HCT116 (cell line): Measurements from ENCODE around the gene FHOD3. TPM values are rescaled to one million over a fixed set of nuclear protein-coding genes. Genes with fewer than 3 reads are reported as not detected.

ENCODE experiments used
- ATAC-seq: fragments of 200-7000 bp; cut with Tn5 transposase; 2 replicates; pipeline ENCODE4 v1.9.1; 2020; ENCODE audit warnings: mild to moderate bottlenecking, moderate library complexity
- BruUV-seq: library from RNA; stranded (reverse); fragments of 400-500 nt; replicated peaks from 2 replicates; lab custom pipeline; 2021; lab: Mats Ljungman, UMichigan
- CTCF ChIA-PET: fragments of 300-600 bp; sonication (Branson Sonifier 250); formaldehyde crosslinking; loops from one replicate; lab custom pipeline; 2021; ENCODE audit warnings: antibody characterized with exemption; lab: Charles Lee
- POLR2A ChIA-PET: fragments of 300-600, 350-600 bp; sonication (Branson Sonifier 250); formaldehyde crosslinking; loops from one replicate; lab custom pipeline; 2021; ENCODE audit warnings: antibody characterized with exemption; lab: Charles Lee
- RAD21 ChIA-PET, 2 experiments: fragments of 300-600 bp; sonication (Branson Sonifier 250); formaldehyde crosslinking; loops; one replicate each; lab custom pipeline; 2023; ENCODE audit warnings: low total read pairs in 2 of 2; ENCODE audit not compliant: uncharacterized antibody in 2 of 2, unreplicated experiment in 2 of 2, low non-redundant PET in 1 of 2; lab: Charles Lee
- DNase-seq: peaks from one replicate; pipeline ENCODE4 v3.0.0-alpha.2; 2010; ENCODE audit warnings: low read depth, low spot score
- H2AFZ ChIP-seq: fragments of 200-600 bp; shearing (Covaris generic), sonication (generic); 2 replicates; pipeline ENCODE4 v1.6.1; 2017; ENCODE audit warnings: low read depth, mixed run types, mixed read lengths, antibody characterized with exemption, low read length; ENCODE audit not compliant: poor library complexity, severe bottlenecking
- H3K27ac ChIP-seq: 2 replicates; pipeline ENCODE4 v1.5.1; 2012; ENCODE audit warnings: low read depth, low read length
- H3K27me3 ChIP-seq: fragments of 200-600 bp; sonication (generic); 2 replicates; pipeline ENCODE4 v1.6.1; 2016; ENCODE audit warnings: mixed run types, low read length, mixed read lengths; ENCODE audit not compliant: insufficient read depth
- H3K36me3 ChIP-seq, 2 experiments: fragments of 200-500 bp in 1 of 2; fragments of 200-600 bp in 1 of 2; sonication (Bioruptor generic) in 1 of 2; sonication (generic) in 1 of 2; 2 replicates each; pipeline versions ENCODE4 v1.5.1 to v1.6.1; 2014 to 2016; ENCODE audit warnings: low read length in 2 of 2, inconsistent platforms in 1 of 2, mixed read lengths in 1 of 2, mixed run types in 1 of 2; ENCODE audit not compliant: insufficient read depth in 2 of 2, control insufficient read depth in 1 of 2
- H3K4me1 ChIP-seq, 2 experiments: fragments of 200-600 bp in 1 of 2; sonication (generic) in 1 of 2; 2 replicates each; pipeline versions ENCODE4 v1.5.1 to v1.6.1; 2012 to 2017; ENCODE audit warnings: low read length in 2 of 2, inconsistent platforms in 1 of 2, mild to moderate bottlenecking in 1 of 2, mixed read lengths in 1 of 2, mixed run types in 1 of 2, moderate library complexity in 1 of 2; ENCODE audit not compliant: insufficient read depth in 2 of 2, control insufficient read depth in 1 of 2
- H3K4me2 ChIP-seq: fragments of 200-600 bp; sonication (generic); 2 replicates; pipeline ENCODE4 v1.6.1; 2017; ENCODE audit warnings: mixed run types, low read length, mixed read lengths
- H3K4me3 ChIP-seq, 2 experiments: fragments of 200-600 bp in 1 of 2; sonication (generic) in 1 of 2; replicated peaks in 1 of 2; 2 replicates each; pipeline ENCODE4 v1.5.1; 2011 to 2016; ENCODE audit warnings: low read length in 2 of 2, control low read depth in 1 of 2, low read depth in 1 of 2, mild to moderate bottlenecking in 1 of 2, mixed read lengths in 1 of 2, mixed run types in 1 of 2
- H3K79me2 ChIP-seq: fragments of 200-600 bp; sonication (generic); 2 replicates; pipeline ENCODE4 v1.6.1; 2017; ENCODE audit warnings: mild to moderate bottlenecking, mixed run types, low read length, moderate library complexity, mixed read lengths; ENCODE audit not compliant: insufficient read depth
- H3K9ac ChIP-seq: fragments of 200-600 bp; sonication (generic); 2 replicates; pipeline ENCODE4 v1.6.1; 2016; ENCODE audit warnings: low read length, mixed read lengths
- H3K9me2 ChIP-seq: fragments of 200-600 bp; sonication (generic), shearing (Covaris generic); 2 replicates; pipeline ENCODE4 v1.6.1; 2017; ENCODE audit warnings: mixed run types, mild to moderate bottlenecking, moderate library complexity; ENCODE audit not compliant: insufficient read depth
- H3K9me3 ChIP-seq, 2 experiments: fragments of 200-500 bp in 1 of 2; fragments of 200-600 bp in 1 of 2; sonication (Bioruptor generic) in 1 of 2; sonication (generic) in 1 of 2; 2 replicates each; pipeline ENCODE4 v1.6.1; 2014 to 2017; ENCODE audit warnings: low read length in 2 of 2, mixed read lengths in 2 of 2, inconsistent platforms in 1 of 2, low read depth in 1 of 2, mild to moderate bottlenecking in 1 of 2, mixed run types in 1 of 2, moderate library complexity in 1 of 2; ENCODE audit not compliant: control insufficient read depth in 1 of 2, insufficient read depth in 1 of 2
- H4K20me1 ChIP-seq: fragments of 200-600 bp; sonication (generic), shearing (Covaris generic); 2 replicates; pipeline ENCODE4 v1.6.1; 2017; ENCODE audit warnings: mixed run types, mild to moderate bottlenecking, moderate library complexity; ENCODE audit not compliant: insufficient read depth
- CBX3 ChIP-seq: IDR thresholded peaks from 2 replicates; pipeline ENCODE4 v1.6.1; 2012; ENCODE audit warnings: low read depth
- EGR1 ChIP-seq: IDR thresholded peaks from 2 replicates; pipeline ENCODE4 v1.6.1; 2012; ENCODE audit warnings: low read depth
- ELF1 ChIP-seq: IDR thresholded peaks from 2 replicates; pipeline ENCODE4 v1.6.1; 2012; ENCODE audit warnings: low read depth, borderline replicate concordance
- EZH2 ChIP-seq: fragments of 200-600 bp; sonication (generic); IDR thresholded peaks from 2 replicates; pipeline ENCODE4 v1.6.1; 2017; ENCODE audit warnings: antibody characterized with exemption, mixed run types
- EZH2phosphoT487 ChIP-seq: fragments of 200-600 bp; IDR thresholded peaks from 2 replicates; pipeline ENCODE4 v1.6.1; 2018; ENCODE audit warnings: antibody characterized with exemption, borderline replicate concordance
- FOSL1 ChIP-seq: IDR thresholded peaks from 2 replicates; pipeline ENCODE4 v1.6.1; 2012; ENCODE audit warnings: low read depth
- JUND ChIP-seq: IDR thresholded peaks from 2 replicates; pipeline ENCODE4 v1.6.1; 2012
- POLR2A ChIP-seq: IDR thresholded peaks from 2 replicates; pipeline ENCODE4 v1.7.0; 2011; ENCODE audit warnings: borderline replicate concordance; ENCODE audit not compliant: insufficient read depth, insufficient read length; ENCODE audit errors: extremely low read depth
- POLR2AphosphoS5 ChIP-seq: IDR thresholded peaks from 2 replicates; pipeline ENCODE4 v1.6.1; 2011; ENCODE audit warnings: mild to moderate bottlenecking, low read depth, low read length, moderate library complexity
- RAD21 ChIP-seq: IDR thresholded peaks from 2 replicates; pipeline ENCODE4 v1.6.1; 2012; ENCODE audit warnings: low read depth, mild to moderate bottlenecking
- SIN3A ChIP-seq: IDR thresholded peaks from 2 replicates; pipeline ENCODE4 v1.6.1; 2012; ENCODE audit warnings: low read depth
- SP1 ChIP-seq: IDR thresholded peaks from 2 replicates; pipeline ENCODE4 v1.6.1; 2012; ENCODE audit warnings: low read depth
- SRF ChIP-seq: IDR thresholded peaks from 2 replicates; pipeline ENCODE4 v1.6.1; 2012; ENCODE audit warnings: low read depth
- TCF7L2 ChIP-seq: IDR thresholded peaks from 2 replicates; pipeline ENCODE4 v1.7.0; 2011; ENCODE audit warnings: borderline replicate concordance, inconsistent platforms; ENCODE audit not compliant: insufficient read depth, insufficient read length; ENCODE audit errors: extremely low read depth
- YY1 ChIP-seq: IDR thresholded peaks from 2 replicates; pipeline ENCODE4 v1.6.1; 2011; ENCODE audit warnings: low read length, low read depth, moderate library complexity, mild to moderate bottlenecking; ENCODE audit not compliant: insufficient replicate concordance; ENCODE audit errors: extremely low read depth
- intact Hi-C: fragments of 100-400 bp; cut with micrococcal nuclease; formaldehyde crosslinking; loops from 2 replicates; pipeline ENCODE4 v1.10.0; 2022
- total RNA-seq: library from RNA; stranded (reverse); gene quantifications from one replicate; pipeline ENCODE4 v1.2.1, GENCODE V29; 2021; ENCODE audit not compliant: unreplicated experiment
- TF ChIP-seq, protein P1 (sequence below): IDR thresholded peaks from 2 replicates; pipeline ENCODE4 v1.6.1; 2012
- TF ChIP-seq, protein P2 (sequence below): IDR thresholded peaks from 2 replicates; pipeline ENCODE4 v1.6.1; 2011; ENCODE audit warnings: mild to moderate bottlenecking, low read length, moderate library complexity; ENCODE audit not compliant: insufficient replicate concordance; ENCODE audit errors: extremely low read depth

FHOD3 gene
- total RNA-seq, 1 experiment from 2014 or later = 4.0 TPM

DNA sequence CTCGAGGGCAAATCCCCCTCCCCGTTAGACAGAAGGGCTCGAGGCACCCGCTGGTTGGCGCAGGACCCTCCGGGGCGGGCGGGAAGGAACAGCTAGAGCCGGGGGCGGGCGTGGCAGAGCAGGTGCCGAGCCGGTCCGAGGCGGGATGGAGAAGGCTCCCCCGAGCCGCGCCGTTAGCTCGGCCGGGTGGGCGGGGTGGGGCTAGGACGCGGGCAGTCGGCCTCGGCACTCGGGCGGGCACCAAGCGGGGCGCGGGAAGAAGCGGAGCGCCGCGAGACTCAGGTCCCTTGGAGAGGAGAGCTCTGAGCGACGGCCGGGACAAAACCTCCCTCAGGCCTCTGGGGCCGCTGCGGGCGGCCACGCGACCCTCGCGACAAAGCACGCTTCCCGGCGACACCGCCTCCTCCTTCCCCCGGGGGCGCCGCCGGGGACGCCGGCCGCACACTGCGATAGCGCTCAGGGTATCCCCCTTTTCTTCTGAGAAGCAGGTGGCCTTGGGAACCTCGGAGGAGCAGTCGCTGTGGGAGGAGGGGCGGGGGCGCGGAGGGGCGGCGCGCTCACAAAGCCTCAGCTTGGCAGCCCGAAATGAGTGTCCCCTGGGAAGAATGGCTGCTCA, 721 bp downstream of the FHOD3 start:
- 0 out of 2 replicates have a peak, but pooled peaks have one; percentile 15 for ATAC-seq
- Histone ChIP-seq H3K9me2 (no peaks in the 10 kb centered on the region), H4K20me1 (no peaks in the 10 kb centered on the region), H3K9me3 (no peaks in the 10 kb centered on the region), H3K9ac (peak overlapping the region; percentile 56), H3K27me3 (peaks cover 2% of the 10 kb centered on the region; the same call in 1 of the 2 replicates), H3K79me2 (no peaks in the 10 kb centered on the region), H3K36me3 (no peaks in the 10 kb centered on the region), H3K4me1 (peaks cover 0 to 13% of the 10 kb centered on the region in 2 experiments; a peak in 2 of 4 replicates), H3K27ac (peak overlapping the region; percentile 49; the same call in 1 of the 2 replicates), H3K4me2 (peak overlapping the region; percentile 93), H2AFZ (peak overlapping the region; percentile 61), H3K4me3 (peak overlapping the region; percentile 47 to 65)
- BruUV-seq = no TSS peak
- DNase-seq = no peak
- intact Hi-C loops = no loop called here
- ChIA-PET RAD21 (no interaction called here), POLR2A (no interaction called here), CTCF (interaction anchor here (1.2 to 1.5 kb wide), 3 partner anchors 11 to 123 kb away, joined by 3 to 4 read pairs (median 3); no protein-coding TSS in a partner anchor)
- TF ChIP-seq JUND (no peak), CBX3 (no peak), SP1 (no peak), POLR2A (no peak), SIN3A (no peak), EZH2phosphoT487 (no peak)

DNA sequence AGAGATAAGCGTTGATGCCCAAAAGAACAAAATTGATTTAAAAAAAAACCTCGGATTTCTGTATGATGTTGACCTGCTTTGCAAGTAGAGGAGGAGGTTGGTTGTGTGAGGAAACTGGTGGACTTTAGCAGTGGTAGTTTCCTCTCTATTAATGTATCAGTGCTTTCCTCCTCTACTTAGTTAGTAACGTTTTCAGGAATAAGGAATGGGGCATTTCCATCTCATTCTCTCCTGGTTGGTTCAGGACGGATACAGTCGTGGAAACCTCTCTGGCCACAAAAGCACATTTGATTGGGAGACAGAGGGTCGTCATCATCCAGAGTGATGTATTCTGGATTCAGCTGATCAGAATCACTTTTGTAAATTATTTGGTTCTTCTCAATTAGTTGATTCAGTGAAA, 1.5 kb downstream of the FHOD3 start:
- H3K9ac ChIP-seq = no peak overlapping the region
- intact Hi-C loops = no loop called here
- H4K20me1 ChIP-seq = no peaks in the 10 kb centered on the region
- H3K4me3 ChIP-seq = no peak overlapping the region
- H3K27me3 ChIP-seq = peaks cover 8% of the 10 kb centered on the region
- H3K79me2 ChIP-seq = no peaks in the 10 kb centered on the region
- no peak overlapping the region for H3K27ac ChIP-seq
- no peaks in the 10 kb centered on the region for H3K9me2 ChIP-seq
- ChIA-PET POLR2A (no interaction called here), RAD21 (no interaction called here), CTCF (no interaction called here)
- no peak overlapping the region for H3K4me2 ChIP-seq
- H3K9me3 ChIP-seq = no peaks in the 10 kb centered on the region
- H2AFZ ChIP-seq = no peak overlapping the region
- no TSS peak for BruUV-seq
- H3K4me1 ChIP-seq = peaks cover 0 to 13% of the 10 kb centered on the region in 2 experiments; a peak in 2 of 4 replicates
- ATAC-seq (no peak), DNase-seq (no peak)
- H3K36me3 ChIP-seq = no peaks in the 10 kb centered on the region
- TF ChIP-seq YY1 (no peak), CBX3 (no peak), ELF1 (no peak), SRF (no peak), EGR1 (no peak), TCF7L2 (no peak), RAD21 (no peak), FOSL1 (no peak), POLR2AphosphoS5 (no peak), EZH2phosphoT487 (no peak), EZH2 (no peak)
- TF ChIP-seq, protein P1, sequence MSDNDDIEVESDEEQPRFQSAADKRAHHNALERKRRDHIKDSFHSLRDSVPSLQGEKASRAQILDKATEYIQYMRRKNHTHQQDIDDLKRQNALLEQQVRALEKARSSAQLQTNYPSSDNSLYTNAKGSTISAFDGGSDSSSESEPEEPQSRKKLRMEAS = no peak
- TF ChIP-seq, protein P2, sequence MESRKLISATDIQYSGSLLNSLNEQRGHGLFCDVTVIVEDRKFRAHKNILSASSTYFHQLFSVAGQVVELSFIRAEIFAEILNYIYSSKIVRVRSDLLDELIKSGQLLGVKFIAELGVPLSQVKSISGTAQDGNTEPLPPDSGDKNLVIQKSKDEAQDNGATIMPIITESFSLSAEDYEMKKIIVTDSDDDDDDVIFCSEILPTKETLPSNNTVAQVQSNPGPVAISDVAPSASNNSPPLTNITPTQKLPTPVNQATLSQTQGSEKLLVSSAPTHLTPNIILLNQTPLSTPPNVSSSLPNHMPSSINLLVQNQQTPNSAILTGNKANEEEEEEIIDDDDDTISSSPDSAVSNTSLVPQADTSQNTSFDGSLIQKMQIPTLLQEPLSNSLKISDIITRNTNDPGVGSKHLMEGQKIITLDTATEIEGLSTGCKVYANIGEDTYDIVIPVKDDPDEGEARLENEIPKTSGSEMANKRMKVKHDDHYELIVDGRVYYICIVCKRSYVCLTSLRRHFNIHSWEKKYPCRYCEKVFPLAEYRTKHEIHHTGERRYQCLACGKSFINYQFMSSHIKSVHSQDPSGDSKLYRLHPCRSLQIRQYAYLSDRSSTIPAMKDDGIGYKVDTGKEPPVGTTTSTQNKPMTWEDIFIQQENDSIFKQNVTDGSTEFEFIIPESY = no peak
